Ishikawa (cell line): ENCODE measurements around the gene RRBP1.

Source experiments
- CEBPB ChIP-seq: IDR thresholded peaks from 2 replicates; pipeline ENCODE4 v1.6.1; 2012
- CREB1 ChIP-seq: IDR thresholded peaks from 2 replicates; pipeline ENCODE4 v1.6.1; 2012; ENCODE audit warnings: low read depth
- EGR1 ChIP-seq: IDR thresholded peaks from 2 replicates; pipeline ENCODE4 v1.6.1; 2012
- EP300 ChIP-seq: IDR thresholded peaks from 2 replicates; pipeline ENCODE4 v1.6.1; 2012; ENCODE audit warnings: borderline replicate concordance
- FOXM1 ChIP-seq: IDR thresholded peaks from 2 replicates; pipeline ENCODE4 v1.6.1; 2012; ENCODE audit warnings: low read depth, borderline replicate concordance
- NFIC ChIP-seq: IDR thresholded peaks from 2 replicates; pipeline ENCODE4 v1.6.1; 2012
- RAD21 ChIP-seq: IDR thresholded peaks from 2 replicates; pipeline ENCODE4 v1.6.1; 2012; ENCODE audit warnings: low read depth
- TAF1 ChIP-seq: IDR thresholded peaks from 2 replicates; pipeline ENCODE4 v1.6.1; 2012; ENCODE audit warnings: low read depth, mild to moderate bottlenecking
- TCF12 ChIP-seq: IDR thresholded peaks from 2 replicates; pipeline ENCODE4 v1.6.1; 2012; ENCODE audit warnings: low read depth
- TEAD4 ChIP-seq: IDR thresholded peaks from 2 replicates; pipeline ENCODE4 v1.6.1; 2012
- YY1 ChIP-seq: IDR thresholded peaks from 2 replicates; pipeline ENCODE4 v1.6.1; 2012; ENCODE audit warnings: low read depth
- ZBTB7A ChIP-seq: IDR thresholded peaks from 2 replicates; pipeline ENCODE4 v1.6.1; 2012; ENCODE audit warnings: low read depth
- TF ChIP-seq, protein P1 (sequence below): IDR thresholded peaks from 2 replicates; pipeline ENCODE4 v1.6.1; 2012; ENCODE audit warnings: low read depth, mild to moderate bottlenecking
- TF ChIP-seq, protein P2 (sequence below): IDR thresholded peaks from 2 replicates; pipeline ENCODE4 v1.6.1; 2012
- TF ChIP-seq, protein P3 (sequence below): IDR thresholded peaks from 2 replicates; pipeline ENCODE4 v1.6.1; 2012

Gene RRBP1

GRCh38 chr20:17650301-17651128, 31.5 kb downstream of the RRBP1 start:
- TF ChIP-seq, protein P1, sequence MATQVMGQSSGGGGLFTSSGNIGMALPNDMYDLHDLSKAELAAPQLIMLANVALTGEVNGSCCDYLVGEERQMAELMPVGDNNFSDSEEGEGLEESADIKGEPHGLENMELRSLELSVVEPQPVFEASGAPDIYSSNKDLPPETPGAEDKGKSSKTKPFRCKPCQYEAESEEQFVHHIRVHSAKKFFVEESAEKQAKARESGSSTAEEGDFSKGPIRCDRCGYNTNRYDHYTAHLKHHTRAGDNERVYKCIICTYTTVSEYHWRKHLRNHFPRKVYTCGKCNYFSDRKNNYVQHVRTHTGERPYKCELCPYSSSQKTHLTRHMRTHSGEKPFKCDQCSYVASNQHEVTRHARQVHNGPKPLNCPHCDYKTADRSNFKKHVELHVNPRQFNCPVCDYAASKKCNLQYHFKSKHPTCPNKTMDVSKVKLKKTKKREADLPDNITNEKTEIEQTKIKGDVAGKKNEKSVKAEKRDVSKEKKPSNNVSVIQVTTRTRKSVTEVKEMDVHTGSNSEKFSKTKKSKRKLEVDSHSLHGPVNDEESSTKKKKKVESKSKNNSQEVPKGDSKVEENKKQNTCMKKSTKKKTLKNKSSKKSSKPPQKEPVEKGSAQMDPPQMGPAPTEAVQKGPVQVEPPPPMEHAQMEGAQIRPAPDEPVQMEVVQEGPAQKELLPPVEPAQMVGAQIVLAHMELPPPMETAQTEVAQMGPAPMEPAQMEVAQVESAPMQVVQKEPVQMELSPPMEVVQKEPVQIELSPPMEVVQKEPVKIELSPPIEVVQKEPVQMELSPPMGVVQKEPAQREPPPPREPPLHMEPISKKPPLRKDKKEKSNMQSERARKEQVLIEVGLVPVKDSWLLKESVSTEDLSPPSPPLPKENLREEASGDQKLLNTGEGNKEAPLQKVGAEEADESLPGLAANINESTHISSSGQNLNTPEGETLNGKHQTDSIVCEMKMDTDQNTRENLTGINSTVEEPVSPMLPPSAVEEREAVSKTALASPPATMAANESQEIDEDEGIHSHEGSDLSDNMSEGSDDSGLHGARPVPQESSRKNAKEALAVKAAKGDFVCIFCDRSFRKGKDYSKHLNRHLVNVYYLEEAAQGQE, result no peak
- no peak for TF ChIP-seq EP300
- TF ChIP-seq NFIC, result no peak

DNA sequence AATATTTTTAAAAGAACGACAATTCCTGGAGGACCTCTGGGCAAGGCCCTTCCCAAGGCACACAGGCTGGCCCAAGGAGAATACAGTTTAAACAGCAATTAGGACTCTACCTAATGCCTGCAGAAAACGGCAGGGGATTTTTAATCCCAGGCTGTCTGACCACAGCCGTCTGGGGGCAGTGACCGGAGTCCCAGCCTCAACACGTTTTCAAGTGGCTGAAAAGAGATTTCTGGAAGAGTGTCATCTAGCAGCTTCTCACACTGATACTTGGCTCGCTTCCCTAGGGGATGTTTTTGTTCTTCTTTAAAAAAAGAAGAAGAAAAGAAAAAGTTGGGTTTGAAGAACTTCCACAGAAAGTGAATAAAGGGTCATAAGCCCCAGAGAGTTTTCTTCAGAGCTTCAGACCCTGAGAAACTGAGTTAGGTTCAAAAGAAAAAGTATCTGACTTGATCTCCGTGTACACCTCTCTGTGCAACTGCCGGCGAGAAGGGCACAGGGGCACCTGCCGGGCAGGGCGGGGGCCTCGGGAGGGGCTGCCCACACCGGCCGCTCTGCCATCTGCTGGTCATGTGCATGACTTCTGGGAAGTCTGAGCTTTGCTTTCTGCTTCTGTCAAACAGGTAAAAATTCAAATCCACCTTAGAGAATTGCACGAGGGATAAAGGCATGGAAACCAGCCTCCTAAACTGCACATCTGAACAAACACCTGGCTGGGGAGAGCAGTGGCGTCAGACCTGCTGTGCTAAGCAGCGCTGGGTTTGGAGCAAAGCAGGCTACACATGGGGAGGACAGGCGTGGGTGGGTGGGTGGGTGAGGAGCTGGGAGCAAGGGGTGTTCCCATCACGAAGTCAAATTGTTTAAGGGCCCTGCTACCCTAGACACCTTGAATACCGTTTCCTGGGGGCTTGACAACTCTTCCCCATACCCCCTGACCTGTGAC, 33.0 kb downstream of the RRBP1 start:
- TF ChIP-seq CEBPB (no peak), FOXM1 (no peak), TAF1 (no peak), ZBTB7A (no peak; the same call in 1 of the 2 replicates), TCF12 (no peak), CREB1 (no peak), RAD21 (peak; percentile 23; the same call in 1 of the 2 replicates)
- TF ChIP-seq, protein P2, sequence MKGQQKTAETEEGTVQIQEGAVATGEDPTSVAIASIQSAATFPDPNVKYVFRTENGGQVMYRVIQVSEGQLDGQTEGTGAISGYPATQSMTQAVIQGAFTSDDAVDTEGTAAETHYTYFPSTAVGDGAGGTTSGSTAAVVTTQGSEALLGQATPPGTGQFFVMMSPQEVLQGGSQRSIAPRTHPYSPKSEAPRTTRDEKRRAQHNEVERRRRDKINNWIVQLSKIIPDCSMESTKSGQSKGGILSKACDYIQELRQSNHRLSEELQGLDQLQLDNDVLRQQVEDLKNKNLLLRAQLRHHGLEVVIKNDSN, result no peak

GRCh38 chr20:17648315-17648646, 33.8 kb downstream of the RRBP1 start:
- TF ChIP-seq ZBTB7A (no peak), TCF12 (no peak), RAD21 (no peak), FOXM1 (no peak), YY1 (no peak), EP300 (no peak), NFIC (no peak), EGR1 (no peak), TEAD4 (no peak), TAF1 (no peak), CEBPB (no peak), CREB1 (no peak)
- TF ChIP-seq, protein P1, result no peak
- TF ChIP-seq, protein P3, sequence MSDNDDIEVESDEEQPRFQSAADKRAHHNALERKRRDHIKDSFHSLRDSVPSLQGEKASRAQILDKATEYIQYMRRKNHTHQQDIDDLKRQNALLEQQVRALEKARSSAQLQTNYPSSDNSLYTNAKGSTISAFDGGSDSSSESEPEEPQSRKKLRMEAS, result no peak
- TF ChIP-seq, protein P2, result no peak

DNA sequence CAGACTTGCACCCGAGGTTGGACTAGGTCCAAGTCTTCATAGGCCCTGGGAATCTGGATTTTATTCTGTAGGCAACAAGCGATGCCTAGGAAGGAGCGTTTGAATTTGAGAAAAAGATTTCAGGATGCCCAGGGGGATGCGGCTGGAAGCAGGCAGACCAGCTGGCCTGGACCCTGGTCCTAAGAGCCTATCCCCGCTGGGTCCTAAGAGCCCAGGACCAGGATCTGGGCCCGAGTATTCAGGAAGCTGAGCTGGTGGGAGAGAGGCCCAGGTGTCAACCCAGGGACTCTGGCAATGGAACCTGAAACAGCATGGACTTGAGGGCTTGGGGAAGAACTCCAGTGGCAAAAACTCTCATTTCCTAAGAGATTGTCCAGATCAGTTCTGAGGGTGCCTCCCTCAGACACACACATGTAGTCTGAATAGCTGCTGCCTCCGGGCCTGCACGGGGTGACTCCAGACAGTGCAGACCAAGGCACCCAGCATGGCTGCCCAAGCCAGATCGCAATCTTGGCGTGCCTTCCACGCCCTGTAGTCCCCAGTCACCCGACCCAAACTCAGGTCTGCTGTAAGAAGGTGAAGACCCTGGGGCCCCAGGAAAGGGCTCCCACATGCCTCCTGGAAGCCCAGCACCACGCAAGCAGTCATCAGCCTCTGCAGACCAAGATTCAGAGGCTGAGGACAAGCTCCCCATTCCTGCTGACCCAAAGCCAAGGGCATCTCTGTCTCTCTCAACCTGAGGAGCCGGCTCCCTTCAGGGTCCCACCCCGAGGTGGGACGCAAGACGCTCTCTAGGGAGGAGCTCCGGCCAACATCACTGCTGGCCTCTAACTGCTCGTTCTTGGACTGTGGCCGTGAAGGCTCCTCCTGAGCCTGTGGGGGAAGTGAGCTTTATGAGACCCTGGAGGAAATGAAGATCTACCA, 34.4 kb downstream of the RRBP1 start:
- TF ChIP-seq TEAD4, result no peak
- TF ChIP-seq CREB1, result no peak
- TF ChIP-seq, protein P2, result no peak
- TF ChIP-seq RAD21, result no peak
- no peak for TF ChIP-seq EP300
- no peak for TF ChIP-seq EGR1
- TF ChIP-seq TCF12, result no peak
- no peak for TF ChIP-seq FOXM1
- TF ChIP-seq NFIC, result no peak
- TF ChIP-seq, protein P3, result no peak
- no peak for TF ChIP-seq ZBTB7A
- TF ChIP-seq YY1, result no peak
- TF ChIP-seq TAF1, result no peak
